ENCODE results near the gene ADARB2. TPM values are rescaled to one million over a fixed set of nuclear protein-coding genes. Genes with fewer than 3 reads are reported as not detected.

The ADARB2 gene
- total RNA-seq, 1 donor from 2014 or later, result 0.11 TPM

- no peak for TF ChIP-seq CTCF (IDR thresholded peaks at IDR 0.05; ENCODE audit: borderline replicate concordance)
- Histone ChIP-seq H3K27me3 (ENCODE audit: low read depth) (peaks cover 37% of the 10 kb centered on the region), H3K4me3 (no peak overlapping the region), H3K4me1 (no peaks in the 10 kb centered on the region), H3K27ac (replicated peaks) (no peak overlapping the region), H3K9me3 (replicated peaks) (no peaks in the 10 kb centered on the region), H3K36me3 (no peaks in the 10 kb centered on the region)
- intact Hi-C loops (cut with micrococcal nuclease), result no loop called here
- no peak for DNase-seq
These were observed 579.8 kb downstream of the ADARB2 start for GRCh38 chr10:1157615-1157933.

GRCh38 chr10:1156921-1157614, 580.3 kb downstream of the ADARB2 start:
- no peaks in the 10 kb centered on the region for H3K36me3 ChIP-seq
- no peak overlapping the region for H3K27ac ChIP-seq (replicated peaks)
- H3K27me3 ChIP-seq (ENCODE audit: low read depth), result peaks cover 35% of the 10 kb centered on the region
- no peaks in the 10 kb centered on the region for H3K4me1 ChIP-seq
- no peaks in the 10 kb centered on the region for H3K9me3 ChIP-seq (replicated peaks)
- H3K4me3 ChIP-seq, result no peak overlapping the region
- no peak for TF ChIP-seq CTCF (IDR thresholded peaks at IDR 0.05; ENCODE audit: borderline replicate concordance)
- intact Hi-C loops (cut with micrococcal nuclease), result no loop called here
- DNase-seq, result no peak

- H3K27ac ChIP-seq (replicated peaks), result no peak overlapping the region
- no peak for TF ChIP-seq CTCF (IDR thresholded peaks at IDR 0.05; ENCODE audit: borderline replicate concordance)
- no peaks in the 10 kb centered on the region for H3K4me1 ChIP-seq
- intact Hi-C loops (cut with micrococcal nuclease), result no loop called here
- H3K27me3 ChIP-seq (ENCODE audit: low read depth), result peaks cover 35% of the 10 kb centered on the region
- no peaks in the 10 kb centered on the region for H3K9me3 ChIP-seq (replicated peaks)
- DNase-seq, result no peak
- no peak overlapping the region for H3K4me3 ChIP-seq
- no peaks in the 10 kb centered on the region for H3K36me3 ChIP-seq
These were observed 580.8 kb downstream of the ADARB2 start for GRCh38 chr10:1156616-1156886.

- Histone ChIP-seq H3K4me1 (no peaks in the 10 kb centered on the region), H3K27me3 (ENCODE audit: low read depth) (peaks cover 35% of the 10 kb centered on the region), H3K9me3 (replicated peaks) (no peaks in the 10 kb centered on the region), H3K27ac (replicated peaks) (no peak overlapping the region), H3K36me3 (no peaks in the 10 kb centered on the region), H3K4me3 (no peak overlapping the region)
- no peak for DNase-seq
- no peak for TF ChIP-seq CTCF (IDR thresholded peaks at IDR 0.05; ENCODE audit: borderline replicate concordance)
- intact Hi-C loops (cut with micrococcal nuclease), result no loop called here
These were observed 581.3 kb downstream of the ADARB2 start for GRCh38 chr10:1155791-1156615.

- no peaks in the 10 kb centered on the region for H3K9me3 ChIP-seq (replicated peaks)
- intact Hi-C loops (cut with micrococcal nuclease), result no loop called here
- no peak overlapping the region for H3K27ac ChIP-seq (replicated peaks)
- H3K4me1 ChIP-seq, result peaks cover 4% of the 10 kb centered on the region
- no peaks in the 10 kb centered on the region for H3K36me3 ChIP-seq
- H3K27me3 ChIP-seq (ENCODE audit: low read depth), result peaks cover 31% of the 10 kb centered on the region
- no peak for DNase-seq
- no peak overlapping the region for H3K4me3 ChIP-seq
- no peak for TF ChIP-seq CTCF (IDR thresholded peaks at IDR 0.05; ENCODE audit: borderline replicate concordance)
These were observed 582.6 kb downstream of the ADARB2 start for GRCh38 chr10:1154531-1155295.

All from left ventricle myocardium inferior (tissue), 1 donor.